ENCODE measurements around the gene ZNF503.

The ZNF503 gene

GRCh38 chr10:75438275-75438674 is 36.7 kb upstream of the ZNF503 start:
- Histone ChIP-seq H4K20me1 (ENCODE audit: low read depth, low read length) (no peaks in the 10 kb centered on the region), H3K79me2 (ENCODE audit: insufficient read depth, low read length) (no peaks in the 10 kb centered on the region), H2AFZ (ENCODE audit: low read depth, low read length, severe bottlenecking) (no peak overlapping the region), H3K9me3 (ENCODE audit: insufficient read depth, low read length) (no peaks in the 10 kb centered on the region), H3K27ac (ENCODE audit: low read depth, low read length) (no peak overlapping the region), H3K9ac (ENCODE audit: low read length) (no peak overlapping the region), H3K27me3 (ENCODE audit: low read length) (no peaks in the 10 kb centered on the region), H3K9me2 (replicated peaks; ENCODE audit: insufficient read depth, low read length) (no peaks in the 10 kb centered on the region), H3K4me3 (ENCODE audit: insufficient read depth, low read length, poor library complexity, severe bottlenecking) (no peak overlapping the region), H3K36me3 (ENCODE audit: low read length) (no peaks in the 10 kb centered on the region), H3K4me2 (ENCODE audit: low read depth, low read length, poor library complexity, severe bottlenecking) (no peak overlapping the region), H3F3A (ENCODE audit: insufficient read depth) (no peaks in the 10 kb centered on the region)
- no peak for TF ChIP-seq EZH2phosphoT487 (conservative IDR thresholded peaks at IDR 0.05; ENCODE audit: low read length)
- TF ChIP-seq, protein P1, sequence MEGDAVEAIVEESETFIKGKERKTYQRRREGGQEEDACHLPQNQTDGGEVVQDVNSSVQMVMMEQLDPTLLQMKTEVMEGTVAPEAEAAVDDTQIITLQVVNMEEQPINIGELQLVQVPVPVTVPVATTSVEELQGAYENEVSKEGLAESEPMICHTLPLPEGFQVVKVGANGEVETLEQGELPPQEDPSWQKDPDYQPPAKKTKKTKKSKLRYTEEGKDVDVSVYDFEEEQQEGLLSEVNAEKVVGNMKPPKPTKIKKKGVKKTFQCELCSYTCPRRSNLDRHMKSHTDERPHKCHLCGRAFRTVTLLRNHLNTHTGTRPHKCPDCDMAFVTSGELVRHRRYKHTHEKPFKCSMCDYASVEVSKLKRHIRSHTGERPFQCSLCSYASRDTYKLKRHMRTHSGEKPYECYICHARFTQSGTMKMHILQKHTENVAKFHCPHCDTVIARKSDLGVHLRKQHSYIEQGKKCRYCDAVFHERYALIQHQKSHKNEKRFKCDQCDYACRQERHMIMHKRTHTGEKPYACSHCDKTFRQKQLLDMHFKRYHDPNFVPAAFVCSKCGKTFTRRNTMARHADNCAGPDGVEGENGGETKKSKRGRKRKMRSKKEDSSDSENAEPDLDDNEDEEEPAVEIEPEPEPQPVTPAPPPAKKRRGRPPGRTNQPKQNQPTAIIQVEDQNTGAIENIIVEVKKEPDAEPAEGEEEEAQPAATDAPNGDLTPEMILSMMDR (IDR thresholded peaks at IDR 0.05; ENCODE audit: insufficient read depth, low read length, poor library complexity, severe bottlenecking) = no peak

DNA sequence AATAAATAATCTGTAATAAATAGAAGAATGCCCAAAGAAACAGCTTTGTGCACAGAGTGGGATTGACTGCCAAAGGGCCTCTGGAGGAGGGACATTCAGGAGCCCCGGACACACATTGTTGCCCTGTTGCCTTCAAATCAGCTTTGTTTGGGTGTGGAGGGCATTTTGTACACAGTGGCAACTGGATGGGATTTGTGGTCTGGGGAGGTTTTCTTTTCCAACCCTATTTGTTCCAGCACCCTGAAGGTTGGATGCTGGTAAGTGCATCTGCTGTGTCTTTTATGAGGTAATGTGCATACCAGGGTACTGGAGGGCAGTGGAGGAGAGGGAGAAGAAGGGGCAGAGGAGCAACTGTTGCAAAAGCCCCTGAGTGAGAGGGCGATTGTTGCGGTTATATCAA is 36.1 kb upstream of the ZNF503 start:
- Histone ChIP-seq H3F3A (ENCODE audit: insufficient read depth) (no peaks in the 10 kb centered on the region), H3K9me3 (ENCODE audit: insufficient read depth, low read length) (no peaks in the 10 kb centered on the region), H3K27me3 (ENCODE audit: low read length) (no peaks in the 10 kb centered on the region), H3K36me3 (ENCODE audit: low read length) (no peaks in the 10 kb centered on the region), H3K4me3 (ENCODE audit: insufficient read depth, low read length, poor library complexity, severe bottlenecking) (no peak overlapping the region), H3K9me2 (replicated peaks; ENCODE audit: insufficient read depth, low read length) (no peaks in the 10 kb centered on the region), H2AFZ (ENCODE audit: low read depth, low read length, severe bottlenecking) (no peak overlapping the region), H4K20me1 (ENCODE audit: low read depth, low read length) (no peaks in the 10 kb centered on the region), H3K27ac (ENCODE audit: low read depth, low read length) (no peak overlapping the region), H3K79me2 (ENCODE audit: insufficient read depth, low read length) (no peaks in the 10 kb centered on the region), H3K9ac (ENCODE audit: low read length) (no peak overlapping the region), H3K4me2 (ENCODE audit: low read depth, low read length, poor library complexity, severe bottlenecking) (no peak overlapping the region)
- TF ChIP-seq, protein P1 (IDR thresholded peaks at IDR 0.05; ENCODE audit: insufficient read depth, low read length, poor library complexity, severe bottlenecking) = no peak
- no peak for TF ChIP-seq EZH2phosphoT487 (conservative IDR thresholded peaks at IDR 0.05; ENCODE audit: low read length)

DNA sequence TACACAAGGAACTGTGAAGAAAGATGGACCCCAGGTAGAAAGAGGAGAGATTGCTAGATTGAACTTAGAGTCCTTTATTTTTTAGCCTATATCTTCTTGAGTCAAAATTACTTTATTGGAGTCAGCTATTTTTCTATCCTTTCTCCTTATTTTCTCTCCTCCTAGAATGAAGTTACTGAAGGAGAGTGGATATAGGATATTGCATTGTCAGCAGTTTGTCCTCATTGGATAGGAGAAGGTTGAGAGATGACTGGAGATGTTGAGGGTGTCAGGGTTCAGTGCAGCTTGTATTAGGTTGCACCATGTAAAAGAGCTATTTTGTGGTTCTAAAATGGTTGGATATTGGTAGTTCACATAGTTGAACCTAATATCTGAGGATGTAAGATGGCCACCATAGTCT is 35.3 kb upstream of the ZNF503 start:
- Histone ChIP-seq H2AFZ (ENCODE audit: low read depth, low read length, severe bottlenecking) (no peak overlapping the region), H3K4me3 (ENCODE audit: insufficient read depth, low read length, poor library complexity, severe bottlenecking) (no peak overlapping the region), H3K4me2 (ENCODE audit: low read depth, low read length, poor library complexity, severe bottlenecking) (no peak overlapping the region), H3K36me3 (ENCODE audit: low read length) (no peaks in the 10 kb centered on the region), H4K20me1 (ENCODE audit: low read depth, low read length) (no peaks in the 10 kb centered on the region), H3K9me2 (replicated peaks; ENCODE audit: insufficient read depth, low read length) (no peaks in the 10 kb centered on the region), H3K27ac (ENCODE audit: low read depth, low read length) (no peak overlapping the region), H3K9me3 (ENCODE audit: insufficient read depth, low read length) (no peaks in the 10 kb centered on the region), H3K9ac (ENCODE audit: low read length) (no peak overlapping the region), H3F3A (ENCODE audit: insufficient read depth) (no peaks in the 10 kb centered on the region), H3K79me2 (ENCODE audit: insufficient read depth, low read length) (no peaks in the 10 kb centered on the region), H3K27me3 (ENCODE audit: low read length) (no peaks in the 10 kb centered on the region)
- TF ChIP-seq EZH2phosphoT487 (conservative IDR thresholded peaks at IDR 0.05; ENCODE audit: low read length) = no peak
- TF ChIP-seq, protein P1 (IDR thresholded peaks at IDR 0.05; ENCODE audit: insufficient read depth, low read length, poor library complexity, severe bottlenecking) = no peak
